GM11168 (cell line): ENCODE measurements around the gene TALDO1.

Source experiments
- in situ Hi-C: fragments of 300-500 bp; cut with MboI; formaldehyde crosslinking; loops from one replicate; pipeline ENCODE4 v1.12.0; 2022; ENCODE audit warnings: low sequenced_read_pairs; ENCODE audit not compliant: unreplicated experiment

TALDO1 gene

GRCh38 chr11:778976-779954 lies 32.0 kb downstream of the TALDO1 start:
- in situ Hi-C loops, result no loop called here

GRCh38 chr11:779955-780532 lies 32.8 kb downstream of the TALDO1 start:
- in situ Hi-C loops, result no loop called here

DNA sequence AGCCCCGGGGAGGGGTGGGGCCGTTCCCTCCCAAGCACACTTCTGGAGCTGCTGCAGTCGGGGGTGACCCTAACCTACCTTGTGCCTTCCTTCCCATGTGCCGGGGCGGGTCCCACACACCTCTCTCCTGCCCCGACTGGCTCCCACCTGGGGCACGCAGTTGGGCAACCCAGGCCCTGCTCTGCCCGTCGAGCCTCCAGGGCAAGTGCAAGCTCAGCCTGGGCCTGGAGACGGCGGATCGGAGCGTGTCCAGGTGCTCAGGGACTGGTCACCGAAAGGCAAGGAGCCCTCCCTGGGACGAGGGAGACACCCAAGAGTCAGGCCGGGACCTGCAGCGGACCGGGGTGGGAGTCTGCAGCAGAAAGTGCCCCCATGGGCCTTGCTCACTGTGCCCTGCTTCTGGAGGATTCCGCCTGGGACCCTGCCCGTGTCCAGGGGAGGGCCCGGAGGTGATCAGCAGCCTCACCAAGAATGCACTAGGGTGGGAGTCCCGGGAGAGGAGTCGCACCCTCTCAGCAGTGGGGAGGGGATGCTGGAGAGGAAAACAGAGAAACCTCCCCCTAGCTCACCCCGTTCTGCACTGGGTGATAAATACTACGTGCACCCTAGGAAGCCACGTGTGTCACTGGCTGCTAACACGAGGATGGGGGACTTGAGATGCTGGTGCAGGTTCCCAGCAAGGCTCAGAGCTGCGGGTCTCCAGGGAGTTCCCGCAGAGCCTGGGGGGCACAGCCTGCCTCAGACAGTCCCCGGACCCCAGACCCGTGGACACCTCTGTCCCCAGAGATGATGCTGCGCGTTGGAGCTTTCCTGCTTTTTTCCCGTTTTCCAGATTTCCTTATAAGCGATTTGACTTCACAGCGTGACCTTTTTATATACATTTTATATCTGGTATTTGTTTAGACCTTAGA lies 35.3 kb downstream of the TALDO1 start:
- in situ Hi-C loops, result no loop called here

- in situ Hi-C loops, result no loop called here
Observed at GRCh38 chr11:783581-784015, 36.3 kb downstream of the TALDO1 start.

DNA sequence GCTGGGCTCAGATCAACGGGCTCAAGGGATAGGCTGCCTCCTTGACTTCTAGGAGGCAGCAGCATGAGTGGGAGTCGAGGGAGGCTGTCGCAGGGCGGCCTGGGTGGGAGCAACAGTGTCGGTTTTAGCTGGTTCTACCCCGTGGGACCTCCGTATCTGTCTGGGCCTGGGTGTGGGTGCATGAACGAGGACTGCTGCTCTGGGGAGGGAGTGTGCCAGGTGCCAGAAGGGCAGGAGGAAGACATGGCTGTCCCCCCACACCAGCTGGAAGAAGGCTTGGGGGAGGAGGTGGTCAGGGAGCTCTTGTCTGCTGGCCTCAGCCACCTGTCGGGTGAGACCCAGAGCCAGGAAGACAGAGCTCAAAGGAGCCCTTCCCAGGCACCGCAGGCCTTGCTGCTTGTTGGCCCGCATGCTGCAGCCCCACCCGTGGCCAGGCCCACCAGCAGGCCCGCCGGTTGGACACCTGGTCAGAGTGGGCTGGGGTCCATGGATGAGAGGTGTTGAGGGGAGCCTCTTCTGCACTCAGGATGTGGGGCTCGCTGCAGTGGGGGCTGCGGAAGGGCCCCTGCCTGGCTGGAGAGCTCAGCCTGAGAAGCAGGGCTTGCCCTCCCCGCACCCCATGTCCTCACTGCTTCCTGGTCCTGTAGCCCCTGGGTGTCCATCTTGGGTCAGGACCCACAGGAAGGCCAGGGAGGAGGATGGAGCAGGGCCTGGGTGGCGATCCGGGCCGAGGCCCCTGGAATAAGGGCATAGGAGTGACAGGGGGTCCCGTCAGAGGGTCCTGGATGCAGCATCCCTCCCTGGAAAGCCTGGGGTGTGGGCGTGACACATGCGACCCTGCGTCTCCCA lies 39.2 kb downstream of the TALDO1 start:
- in situ Hi-C loops, result no loop called here

DNA sequence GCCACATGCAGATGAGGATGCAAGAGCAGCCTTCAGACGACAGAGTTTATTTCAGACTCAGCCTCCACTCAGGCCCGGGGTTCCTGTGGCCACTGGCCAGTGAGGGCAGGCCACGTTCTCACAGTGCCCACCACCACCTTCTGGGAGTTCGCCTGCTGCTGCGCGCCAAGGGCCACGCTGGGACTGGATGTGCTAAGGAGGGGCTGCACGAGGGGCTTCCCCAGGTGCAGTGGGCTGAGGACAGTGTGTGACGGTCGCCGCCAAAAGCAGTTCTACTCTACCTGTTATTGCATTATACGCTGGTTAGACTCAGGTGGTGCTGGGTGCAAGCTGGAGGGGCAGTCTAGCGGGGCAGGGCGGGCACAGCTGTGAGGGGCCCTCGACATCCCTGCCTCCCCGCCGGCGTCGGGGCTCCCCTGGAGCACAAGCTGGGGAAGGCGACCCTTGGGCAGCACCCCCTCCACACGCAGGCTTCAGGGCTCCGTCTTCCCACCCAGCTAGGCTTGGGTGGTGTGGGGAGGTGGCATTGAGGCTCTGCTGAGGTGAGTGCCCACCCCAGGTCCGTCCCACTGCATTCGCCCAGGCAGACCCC lies 39.9 kb downstream of the TALDO1 start:
- in situ Hi-C loops, result no loop called here

GRCh38 chr11:788009-788640 lies 40.9 kb downstream of the TALDO1 start:
- in situ Hi-C loops, result no loop called here

- in situ Hi-C loops, result no loop called here
Observed at GRCh38 chr11:788953-789940, 42.0 kb downstream of the TALDO1 start.

GRCh38 chr11:789943-790342 lies 42.7 kb downstream of the TALDO1 start, which contains the start of gene CEND1:
Gene CEND1, minus strand, starts transcription at chr11:790090. Its CDS starts 1,514 bp downstream, at chr11:788576.
- in situ Hi-C loops, result no loop called here

DNA sequence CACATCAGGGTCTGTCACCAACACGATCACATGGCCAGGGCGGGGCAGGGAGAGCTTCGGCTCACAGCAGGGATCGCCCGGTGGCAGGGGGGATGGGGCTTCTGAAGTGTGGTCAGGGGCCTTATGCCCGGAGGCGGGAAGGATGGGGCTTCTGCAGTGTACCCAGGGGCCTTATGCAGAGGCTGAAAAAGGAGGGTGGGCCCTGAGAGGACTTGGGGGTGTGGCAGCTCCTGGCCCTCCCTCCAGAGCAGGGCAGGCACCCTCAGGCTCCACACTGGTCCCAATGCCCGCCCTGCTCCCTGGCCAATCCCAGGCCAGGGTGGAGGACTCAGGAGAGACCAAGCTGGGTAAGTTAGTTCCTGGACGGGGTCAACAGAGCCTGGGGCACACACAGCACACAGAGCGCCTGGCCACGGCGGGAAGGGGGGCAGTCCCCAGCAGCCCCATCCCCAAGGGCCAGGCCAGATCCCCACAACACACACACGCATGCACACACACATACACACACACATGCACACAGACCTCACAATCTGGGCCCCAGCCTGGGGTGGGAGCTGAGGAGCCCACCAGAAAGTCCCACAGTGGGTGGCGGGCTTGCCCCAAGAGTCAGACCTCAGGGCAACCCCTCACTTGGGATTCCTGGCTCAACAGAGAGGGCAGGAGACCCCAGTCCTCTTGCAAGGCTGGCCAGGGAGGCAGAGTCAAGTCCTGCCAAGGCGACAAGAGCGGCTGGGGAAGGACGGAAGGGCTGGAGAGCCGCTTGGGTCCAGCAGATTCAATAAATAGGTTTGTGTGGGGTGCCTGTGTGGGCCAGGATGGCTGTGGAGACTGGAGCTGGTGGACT lies 43.7 kb downstream of the TALDO1 start:
- in situ Hi-C loops, result no loop called here

DNA sequence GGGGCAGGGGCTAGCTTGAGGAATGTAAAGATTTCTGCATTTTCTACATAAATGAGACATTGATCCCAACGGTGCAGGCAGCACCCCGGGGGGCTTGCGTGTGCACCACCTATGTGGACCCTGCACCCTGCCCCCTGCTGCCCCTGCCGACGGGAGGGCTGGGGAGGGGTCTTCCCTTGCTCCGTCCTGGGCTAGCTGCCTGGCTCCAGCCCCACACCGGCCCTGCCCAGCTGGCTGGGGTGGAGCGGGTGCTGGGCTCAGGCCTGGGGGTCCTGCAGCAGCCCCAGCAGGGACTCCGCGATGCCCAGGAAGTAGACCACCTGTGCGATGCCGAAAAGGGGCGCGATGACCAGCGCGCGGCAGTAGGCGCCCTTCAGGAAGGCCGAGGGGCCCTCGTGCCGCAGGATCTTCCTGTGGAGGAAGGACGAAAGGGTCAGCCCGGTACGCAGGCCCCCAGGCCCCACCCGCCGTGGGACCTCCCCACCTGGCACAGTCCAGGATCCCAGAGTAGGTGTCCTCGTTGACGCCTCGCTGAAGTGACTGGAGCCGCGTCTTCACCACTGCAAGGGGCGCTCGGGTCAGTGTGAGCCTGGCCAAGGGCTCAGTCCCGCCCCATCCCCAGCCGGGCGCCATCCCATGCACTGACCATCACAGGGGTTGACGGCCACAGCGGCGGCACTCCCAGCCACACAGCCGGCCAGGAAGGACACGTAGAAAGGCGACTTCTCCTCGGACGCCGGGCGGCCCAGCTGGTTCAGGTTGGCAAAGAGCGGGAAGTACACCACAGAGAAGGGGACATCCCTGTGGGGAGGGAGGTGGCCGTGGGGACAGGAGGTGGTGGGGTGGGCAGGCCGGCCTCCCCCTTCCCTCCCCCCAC lies 44.6 kb downstream of the TALDO1 start:
- in situ Hi-C loops, result no loop called here

DNA sequence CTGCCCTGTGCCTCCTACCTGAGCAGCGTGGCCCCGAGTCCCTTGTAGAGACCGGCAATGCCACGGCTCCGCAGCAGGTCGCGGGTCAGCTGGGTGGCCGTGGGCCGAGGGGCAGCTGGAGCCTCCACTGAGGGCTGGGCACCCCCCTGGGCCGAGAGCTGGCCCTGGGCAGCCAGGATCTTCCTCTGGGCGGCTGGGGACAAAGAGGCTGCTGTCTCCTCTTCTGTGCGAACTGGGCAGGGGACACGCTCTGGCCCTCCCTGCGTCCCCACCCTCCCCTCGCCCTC lies 45.2 kb downstream of the TALDO1 start:
- in situ Hi-C loops, result no loop called here

DNA sequence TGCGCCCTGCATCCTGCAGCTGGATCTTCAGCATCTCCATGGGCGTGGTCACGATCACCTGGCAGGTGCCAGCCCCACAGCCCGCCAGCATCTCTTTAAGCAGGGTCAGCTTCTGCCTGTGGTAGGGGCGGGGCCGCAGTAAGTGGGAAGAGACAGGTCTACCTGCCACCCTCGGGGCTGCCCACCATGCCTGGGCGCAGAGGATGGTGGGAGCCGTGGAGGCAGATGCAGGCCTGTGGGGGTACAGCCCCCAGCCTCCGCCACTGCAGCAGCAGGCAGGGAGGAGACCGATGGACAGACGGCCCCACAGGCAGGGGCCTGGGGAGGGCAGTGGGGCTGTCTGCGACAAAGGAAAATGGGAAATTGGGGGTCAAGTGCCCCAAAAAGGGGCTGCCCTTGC lies 45.6 kb downstream of the TALDO1 start:
- in situ Hi-C loops, result no loop called here

- in situ Hi-C loops, result no loop called here
Observed at GRCh38 chr11:793556-793955, 46.3 kb downstream of the TALDO1 start.

DNA sequence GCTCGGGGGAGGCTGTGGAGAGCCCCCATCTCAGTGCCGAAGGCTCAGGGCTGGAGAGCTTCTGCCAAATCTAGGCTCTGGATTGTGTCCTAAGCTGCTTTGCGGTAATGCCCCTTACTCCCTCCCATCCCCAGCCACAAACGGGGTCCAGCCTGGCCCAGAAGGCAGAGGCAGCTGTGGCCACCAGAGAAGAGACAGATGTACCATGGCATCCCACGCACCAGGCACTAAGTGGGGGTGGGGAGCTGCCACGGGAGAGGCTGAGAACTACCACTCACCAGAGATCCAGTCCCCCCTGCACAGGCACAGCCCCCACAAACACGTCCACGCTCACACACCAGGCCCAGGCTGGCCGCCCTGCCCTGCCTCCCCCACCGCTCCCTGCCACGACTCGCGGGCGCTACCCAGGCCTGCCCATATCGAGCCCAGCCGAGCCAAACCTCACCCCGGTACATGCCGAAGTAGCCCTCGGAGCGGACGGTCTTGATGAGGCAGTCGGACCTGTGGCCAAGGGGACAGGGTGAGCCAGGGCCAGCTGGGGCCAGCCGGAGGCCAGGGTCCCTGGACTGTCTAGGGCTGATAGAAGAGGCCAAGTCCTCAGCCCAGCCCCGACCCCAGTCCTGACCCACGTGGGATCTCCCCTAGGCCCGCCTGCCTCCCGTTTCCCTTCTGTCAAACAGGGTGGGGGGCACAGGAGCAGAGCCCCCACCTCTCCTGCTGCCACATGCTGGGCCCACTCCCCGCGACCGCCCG lies 46.9 kb downstream of the TALDO1 start:
- in situ Hi-C loops, result no loop called here
